OCI-LY1 (cell line): ENCODE data around the gene TSC22D1.

Source experiments
- H2AFZ ChIP-seq: fragments of 200-600 bp; sonication (generic), shearing (Covaris generic); 2 replicates; pipeline ENCODE4 v1.6.0; 2014; ENCODE audit warnings: antibody characterized with exemption, mild to moderate bottlenecking, low read length
- H3F3A ChIP-seq: fragments of 200-600 bp; sonication (generic), shearing (Covaris generic); 2 replicates; pipeline ENCODE4 v1.6.0; 2014; ENCODE audit warnings: mild to moderate bottlenecking, antibody characterized with exemption, low read length, moderate library complexity; ENCODE audit not compliant: insufficient read depth
- H3K27ac ChIP-seq: fragments of 200-600 bp; sonication (generic); 2 replicates; pipeline ENCODE4 v1.5.1; 2014; ENCODE audit warnings: low read length, mixed run types, mild to moderate bottlenecking, low read depth; ENCODE audit not compliant: poor library complexity, severe bottlenecking
- H3K27me3 ChIP-seq: fragments of 200-600 bp; sonication (generic); 2 replicates; pipeline ENCODE4 v1.6.0; 2014; ENCODE audit warnings: antibody characterized with exemption, mild to moderate bottlenecking, low read length, moderate library complexity; ENCODE audit not compliant: insufficient read depth
- H3K36me3 ChIP-seq: fragments of 200-600 bp; sonication (generic); 2 replicates; pipeline ENCODE4 v1.6.1; 2014; ENCODE audit warnings: mild to moderate bottlenecking, antibody characterized with exemption, low read length, moderate library complexity, mixed read lengths; ENCODE audit not compliant: insufficient read depth
- H3K4me1 ChIP-seq: fragments of 200-600 bp; sonication (generic); 2 replicates; pipeline ENCODE4 v1.5.1; 2014; ENCODE audit warnings: mild to moderate bottlenecking, low read length, moderate library complexity; ENCODE audit not compliant: insufficient read depth, severe bottlenecking
- H3K4me2 ChIP-seq: fragments of 200-600 bp; sonication (generic), shearing (Covaris generic); 2 replicates; pipeline ENCODE4 v1.6.1; 2014; ENCODE audit warnings: low read length
- H3K4me3 ChIP-seq: fragments of 200-600 bp; sonication (generic); 2 replicates; pipeline ENCODE4 v1.5.1; 2014; ENCODE audit warnings: low read length, low read depth, mild to moderate bottlenecking, mixed read lengths; ENCODE audit not compliant: poor library complexity, severe bottlenecking
- H3K79me2 ChIP-seq: fragments of 200-600 bp; shearing (Covaris generic); 2 replicates; pipeline ENCODE4 v1.6.1; 2016; ENCODE audit warnings: mixed run types, low read length, mixed read lengths; ENCODE audit not compliant: insufficient read depth
- H3K9ac ChIP-seq: fragments of 200-600 bp; sonication (generic), shearing (Covaris generic); 2 replicates; pipeline ENCODE4 v1.6.1; 2014; ENCODE audit warnings: mild to moderate bottlenecking, low read length, mixed read lengths
- H3K9me2 ChIP-seq: fragments of 200-600 bp; sonication (generic), shearing (Covaris generic); 2 replicates; pipeline ENCODE4 v1.6.1; 2014; ENCODE audit warnings: low read depth, mild to moderate bottlenecking, low read length, mixed read lengths
- H3K9me3 ChIP-seq: fragments of 200-600 bp; shearing (Covaris generic); 2 replicates; pipeline ENCODE4 v1.6.1; 2014; ENCODE audit warnings: low read length, mixed read lengths
- H4K20me1 ChIP-seq: fragments of 200-600 bp; sonication (generic), shearing (Covaris generic); 2 replicates; pipeline ENCODE4 v1.6.0; 2016; ENCODE audit warnings: mild to moderate bottlenecking, low read length; ENCODE audit not compliant: insufficient read depth
- CTCF ChIP-seq: fragments of 200-600 bp; sonication (generic), shearing (Covaris generic); IDR thresholded peaks from 2 replicates; pipeline ENCODE4 v1.5.1; 2017; ENCODE audit warnings: mild to moderate bottlenecking, antibody characterized with exemption, low read length, moderate library complexity, mixed read lengths
- EZH2 ChIP-seq: fragments of 200-600 bp; sonication (generic), shearing (Covaris generic); IDR thresholded peaks from 2 replicates; pipeline ENCODE4 v1.8.0; 2017; ENCODE audit warnings: borderline replicate concordance, mixed run types, mild to moderate bottlenecking, antibody characterized with exemption, low read length, moderate library complexity, mixed read lengths

The TSC22D1 gene

DNA sequence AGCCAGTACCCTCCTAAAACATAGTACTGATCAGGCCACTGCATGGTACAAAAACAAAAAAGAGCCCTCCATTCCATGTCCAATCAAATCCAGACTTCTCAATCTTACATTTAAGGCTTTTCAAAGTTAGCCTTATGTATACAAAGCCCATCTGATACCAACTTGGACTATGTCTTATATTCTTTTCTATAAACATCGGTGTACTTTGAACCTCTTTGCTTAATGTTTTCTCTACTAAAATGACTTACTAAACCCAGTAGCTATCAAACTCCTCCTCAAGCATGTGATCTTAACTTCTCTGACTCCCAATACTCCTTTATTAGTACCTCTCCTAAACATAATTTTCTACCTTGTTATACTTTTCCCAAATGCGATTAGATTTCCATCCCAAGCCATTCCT is 14.8 kb downstream of the TSC22D1 start:
- Histone ChIP-seq H3F3A (no peaks in the 10 kb centered on the region), H3K9me2 (no peaks in the 10 kb centered on the region; the same call in 1 of the 2 replicates), H3K4me3 (no peak overlapping the region), H3K79me2 (no peaks in the 10 kb centered on the region), H2AFZ (no peak overlapping the region), H3K4me2 (no peak overlapping the region), H3K36me3 (no peaks in the 10 kb centered on the region), H3K9ac (no peak overlapping the region), H3K27ac (no peak overlapping the region), H4K20me1 (no peaks in the 10 kb centered on the region), H3K4me1 (no peaks in the 10 kb centered on the region), H3K9me3 (no peaks in the 10 kb centered on the region), H3K27me3 (no peaks in the 10 kb centered on the region)
- TF ChIP-seq CTCF (no peak), EZH2 (no peak)

- TF ChIP-seq CTCF: no peak
- TF ChIP-seq EZH2: no peak
- Histone ChIP-seq H3K27ac (no peak overlapping the region), H3K36me3 (no peaks in the 10 kb centered on the region), H4K20me1 (no peaks in the 10 kb centered on the region), H3K79me2 (no peaks in the 10 kb centered on the region), H3K4me3 (no peak overlapping the region), H3F3A (no peaks in the 10 kb centered on the region), H2AFZ (no peak overlapping the region), H3K9ac (no peak overlapping the region), H3K27me3 (no peaks in the 10 kb centered on the region), H3K4me2 (no peak overlapping the region), H3K9me2 (no peaks in the 10 kb centered on the region; the same call in 1 of the 2 replicates), H3K9me3 (no peaks in the 10 kb centered on the region), H3K4me1 (no peaks in the 10 kb centered on the region)
Observed at GRCh38 chr13:44557986-44558385, 18.1 kb downstream of the TSC22D1 start.

DNA sequence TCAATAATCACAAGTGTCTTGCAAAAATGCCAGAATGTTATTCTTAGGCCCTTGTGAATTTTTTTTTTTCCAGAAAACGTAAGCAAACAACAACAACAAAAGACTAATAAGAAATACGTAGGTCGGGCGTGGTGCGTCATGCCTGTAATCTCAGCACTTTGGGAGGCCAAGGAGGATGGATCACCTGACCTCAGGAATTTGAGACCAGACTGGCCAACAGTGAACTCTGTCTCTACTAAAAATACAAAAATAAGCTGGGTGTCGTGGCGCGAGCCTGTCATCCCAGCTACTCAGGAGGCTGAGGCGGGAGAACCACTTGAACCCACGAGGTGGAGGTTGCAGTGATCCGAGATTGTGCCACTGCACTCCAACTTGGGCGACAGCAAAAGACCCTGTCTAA is 20.9 kb downstream of the TSC22D1 start:
- Histone ChIP-seq H2AFZ (no peak overlapping the region), H3K9me3 (no peaks in the 10 kb centered on the region), H4K20me1 (no peaks in the 10 kb centered on the region), H3K79me2 (no peaks in the 10 kb centered on the region), H3K27ac (no peak overlapping the region), H3K36me3 (no peaks in the 10 kb centered on the region), H3K9me2 (no peaks in the 10 kb centered on the region; the same call in 1 of the 2 replicates), H3K4me3 (no peak overlapping the region), H3K27me3 (no peaks in the 10 kb centered on the region), H3F3A (no peaks in the 10 kb centered on the region), H3K4me1 (no peaks in the 10 kb centered on the region), H3K9ac (no peak overlapping the region), H3K4me2 (no peak overlapping the region)
- TF ChIP-seq CTCF (no peak), EZH2 (no peak)
